Skeletal muscle tissue (tissue), 4 donors: Measurements from ENCODE around the gene IGDCC3. TPM values are rescaled to one million over a fixed set of nuclear protein-coding genes. Genes with fewer than 3 reads are reported as not detected.
A peak's percentile ranks its signal among the peaks of the same experiment; 100 is the strongest.

Experiments used
- H3K27ac ChIP-seq: one replicate; pipeline ENCODE4 v1.7.0; 2013; ENCODE audit warnings: mild to moderate bottlenecking, low read depth, low read length, inconsistent platforms
- H3K27me3 ChIP-seq, 3 donors: one replicate each; pipeline ENCODE4 v1.7.0; 2013; ENCODE audit warnings: low read length in 3 of 3; ENCODE audit not compliant: control insufficient read depth in 3 of 3, insufficient read depth in 3 of 3
- H3K36me3 ChIP-seq, 3 donors: one replicate each; pipeline ENCODE4 v1.7.0; 2013; ENCODE audit warnings: low read length in 3 of 3; ENCODE audit not compliant: control insufficient read depth in 3 of 3, insufficient read depth in 3 of 3
- H3K4me1 ChIP-seq, 3 donors: one replicate each; pipeline ENCODE4 v1.7.0; 2013; ENCODE audit warnings: low read length in 3 of 3, mild to moderate bottlenecking in 3 of 3; ENCODE audit not compliant: control insufficient read depth in 3 of 3, insufficient read depth in 3 of 3
- H3K4me3 ChIP-seq, 3 donors: one replicate each; pipeline ENCODE4 v1.7.0; 2013; ENCODE audit warnings: low read length in 3 of 3
- H3K9ac ChIP-seq, 3 donors: one replicate each; pipeline ENCODE4 v1.7.0; 2013; ENCODE audit warnings: low read length in 3 of 3, mild to moderate bottlenecking in 3 of 3, moderate library complexity in 2 of 3, low read depth in 1 of 3
- H3K9me3 ChIP-seq, 3 donors: one replicate each; pipeline ENCODE4 v1.7.0; 2013; ENCODE audit warnings: low read length in 3 of 3; ENCODE audit not compliant: control insufficient read depth in 3 of 3
- total RNA-seq: library from RNA; depleted of rRNA; stranded (reverse); fragments of >200 nt; gene quantifications from one replicate; pipeline ENCODE4 v1.2.3, GENCODE V29; 2014
- donor health status: Osteomylitis.

The IGDCC3 gene
- total RNA-seq, 1 donor from 2014 or later = 1.0 TPM

- Histone ChIP-seq H3K27ac (no peak overlapping the region), H3K4me1 (peaks cover 2 to 8% (median 7%) of the 10 kb centered on the region in 3 donors), H3K9me3 (no peaks in the 10 kb centered on the region), H3K4me3 (no peak overlapping the region), H3K27me3 (peaks cover 0 to 3% (median 0%) of the 10 kb centered on the region in 3 donors), H3K9ac (no peak overlapping the region), H3K36me3 (no peaks in the 10 kb centered on the region)
Observed at GRCh38 chr15:65318870-65319356, 58.9 kb downstream of the IGDCC3 start.

- no peaks in the 10 kb centered on the region for H3K27me3 ChIP-seq
- H3K4me3 ChIP-seq = no peak overlapping the region
- no peak overlapping the region for H3K27ac ChIP-seq
- no peaks in the 10 kb centered on the region for H3K36me3 ChIP-seq
- H3K4me1 ChIP-seq = peaks cover 7 to 16% (median 9%) of the 10 kb centered on the region in 3 donors
- peak overlapping the region in 1 of 3 donors; percentile 20 for H3K9ac ChIP-seq
- no peaks in the 10 kb centered on the region for H3K9me3 ChIP-seq
Observed at GRCh38 chr15:65312400-65312916, 65.3 kb downstream of the IGDCC3 start.

- Histone ChIP-seq H3K9ac (no peak overlapping the region), H3K27me3 (no peaks in the 10 kb centered on the region), H3K27ac (no peak overlapping the region), H3K9me3 (no peaks in the 10 kb centered on the region), H3K4me3 (no peak overlapping the region), H3K4me1 (peaks cover 7 to 16% (median 9%) of the 10 kb centered on the region in 3 donors), H3K36me3 (no peaks in the 10 kb centered on the region)
Observed at GRCh38 chr15:65311760-65312159, 66.0 kb downstream of the IGDCC3 start.

- Histone ChIP-seq H3K9ac (no peak overlapping the region), H3K36me3 (no peaks in the 10 kb centered on the region), H3K9me3 (no peaks in the 10 kb centered on the region), H3K27ac (no peak overlapping the region), H3K4me1 (peaks cover 7 to 16% (median 9%) of the 10 kb centered on the region in 3 donors), H3K27me3 (no peaks in the 10 kb centered on the region), H3K4me3 (no peak overlapping the region)
Observed at GRCh38 chr15:65310431-65311137, 67.2 kb downstream of the IGDCC3 start.

GRCh38 chr15:65309882-65310418, 67.9 kb downstream of the IGDCC3 start:
- Histone ChIP-seq H3K4me1 (peaks cover 11 to 20% (median 12%) of the 10 kb centered on the region in 3 donors), H3K36me3 (no peaks in the 10 kb centered on the region), H3K27ac (no peak overlapping the region), H3K27me3 (no peaks in the 10 kb centered on the region), H3K4me3 (no peak overlapping the region), H3K9me3 (no peaks in the 10 kb centered on the region), H3K9ac (peak overlapping the region in 1 of 3 donors; percentile 45)

GRCh38 chr15:65307978-65308377, 69.8 kb downstream of the IGDCC3 start:
- H3K27ac ChIP-seq = no peak overlapping the region
- no peak overlapping the region for H3K9ac ChIP-seq
- no peaks in the 10 kb centered on the region for H3K9me3 ChIP-seq
- H3K27me3 ChIP-seq = no peaks in the 10 kb centered on the region
- H3K4me3 ChIP-seq = no peak overlapping the region
- H3K4me1 ChIP-seq = peaks cover 17 to 24% (median 19%) of the 10 kb centered on the region in 3 donors
- no peaks in the 10 kb centered on the region for H3K36me3 ChIP-seq

- Histone ChIP-seq H3K27ac (no peak overlapping the region), H3K4me1 (peaks cover 10 to 19% (median 17%) of the 10 kb centered on the region in 3 donors), H3K4me3 (no peak overlapping the region), H3K27me3 (no peaks in the 10 kb centered on the region), H3K36me3 (no peaks in the 10 kb centered on the region), H3K9ac (no peak overlapping the region), H3K9me3 (no peaks in the 10 kb centered on the region)
Observed at GRCh38 chr15:65306551-65306950, 71.3 kb downstream of the IGDCC3 start.

- no peak overlapping the region for H3K27ac ChIP-seq
Observed at GRCh38 chr15:65305776-65306175, 72.0 kb downstream of the IGDCC3 start.

GRCh38 chr15:65305150-65305758, 72.5 kb downstream of the IGDCC3 start:
- H3K27me3 ChIP-seq = no peaks in the 10 kb centered on the region
- H3K9me3 ChIP-seq = no peaks in the 10 kb centered on the region
- peak overlapping the region; percentile 51 to 59 (median 54) for H3K4me3 ChIP-seq
- H3K36me3 ChIP-seq = no peaks in the 10 kb centered on the region
- H3K27ac ChIP-seq = peak overlapping the region; percentile 87
- peak overlapping the region; percentile 80 to 94 (median 87) for H3K9ac ChIP-seq
- peaks cover 10 to 17% (median 15%) of the 10 kb centered on the region in 3 donors for H3K4me1 ChIP-seq

More at GRCh38 chr15:65305776-65306175, 72.0 kb downstream of the IGDCC3 start:
- no peaks in the 10 kb centered on the region for H3K36me3 ChIP-seq
- H3K4me3 ChIP-seq = no peak overlapping the region
- H3K27me3 ChIP-seq = no peaks in the 10 kb centered on the region
- H3K4me1 ChIP-seq = peaks cover 10 to 19% (median 17%) of the 10 kb centered on the region in 3 donors
- no peaks in the 10 kb centered on the region for H3K9me3 ChIP-seq
- no peak overlapping the region for H3K9ac ChIP-seq
